SH-SY5Y (cell line): ENCODE results near the gene G0S2.

Experiments used
- GATA2 ChIP-seq: IDR thresholded peaks from 2 replicates; pipeline ENCODE4 v1.6.1; 2011; ENCODE audit warnings: mild to moderate bottlenecking, low read depth, low read length
- GATA3 ChIP-seq: IDR thresholded peaks from 2 replicates; pipeline ENCODE4 v1.6.1; 2011; ENCODE audit warnings: low read depth, mild to moderate bottlenecking, low read length, moderate library complexity

- TF ChIP-seq GATA2 (no peak), GATA3 (no peak)
Observed at GRCh38 chr1:209661071-209661470, 14.1 kb upstream of the G0S2 start.
